IMR-90 (cell line): Measurements from ENCODE around the gene RELL1. TPM values are rescaled to one million over a fixed set of nuclear protein-coding genes. Genes with fewer than 3 reads are reported as not detected.

Experiments used
- ATAC-seq: fragments of 200-7000 bp; cut with Tn5 transposase; 2 replicates; pipeline ENCODE4 v1.9.1; 2020; ENCODE audit warnings: low read depth, mild to moderate bottlenecking, moderate library complexity
- BruUV-seq: library from RNA; stranded (reverse); fragments of 400-500 nt; replicated peaks from 2 replicates; lab custom pipeline; 2021; lab: Mats Ljungman, UMichigan
- CTCF ChIA-PET: fragments of 300-600 bp; formaldehyde crosslinking; extraction: SDS; loops from one replicate; lab custom pipeline; 2021; ENCODE audit warnings: antibody characterized with exemption; lab: Yijun Ruan, JAX
- POLR2A ChIA-PET: fragments of 300-600 bp; sonication (Branson Sonifier 250); formaldehyde crosslinking; loops from one replicate; lab custom pipeline; 2022; ENCODE audit warnings: antibody characterized with exemption; ENCODE audit not compliant: unreplicated experiment; lab: Charles Lee
- DNase-seq: peaks from one replicate; pipeline ENCODE4 v3.0.0; 2013
- H2AFZ ChIP-seq: replicated peaks from 2 replicates; pipeline ENCODE3; 2013; ENCODE audit warnings: low read length, mild to moderate bottlenecking; ENCODE audit not compliant: poor library complexity
- H2AK5ac ChIP-seq: 2 replicates; pipeline ENCODE4 v1.6.1; 2013; ENCODE audit warnings: low read depth, low read length, inconsistent platforms
- H2AK9ac ChIP-seq: replicated peaks from 2 replicates; pipeline ENCODE3; 2013; ENCODE audit warnings: mild to moderate bottlenecking, low read depth, low read length, moderate library complexity; ENCODE audit not compliant: poor library complexity
- H2BK120ac ChIP-seq: 2 replicates; pipeline ENCODE4 v1.6.1; 2013; ENCODE audit warnings: low read depth, low read length, inconsistent platforms
- H2BK15ac ChIP-seq: 3 replicates; pipeline ENCODE4 v1.6.1; 2013; ENCODE audit warnings: low read depth, low read length, inconsistent platforms
- H2BK20ac ChIP-seq: 2 replicates; pipeline ENCODE4 v1.6.1; 2013; ENCODE audit warnings: low read depth, mild to moderate bottlenecking, inconsistent platforms, low read length, moderate library complexity
- H2BK5ac ChIP-seq: 2 replicates; pipeline ENCODE4 v1.6.1; 2013; ENCODE audit warnings: mild to moderate bottlenecking, low read depth, low read length, inconsistent platforms; ENCODE audit not compliant: poor library complexity, severe bottlenecking
- H3K14ac ChIP-seq: replicated peaks from 2 replicates; pipeline ENCODE4 v1.6.1; 2013; ENCODE audit warnings: low read depth, low read length, inconsistent platforms
- H3K18ac ChIP-seq: 2 replicates; pipeline ENCODE4 v1.6.1; 2013; ENCODE audit warnings: low read depth, low read length, control low read depth
- H3K23ac ChIP-seq: 2 replicates; pipeline ENCODE4 v1.6.1; 2013; ENCODE audit warnings: low read depth, low read length, inconsistent platforms
- H3K27ac ChIP-seq: 2 replicates; pipeline ENCODE4 v1.5.1; 2013; ENCODE audit warnings: mild to moderate bottlenecking, control low read depth, low read length; ENCODE audit not compliant: insufficient read depth
- H3K27me3 ChIP-seq: 2 replicates; pipeline ENCODE4 v1.6.1; 2013; ENCODE audit warnings: low read length; ENCODE audit not compliant: control insufficient read depth, insufficient read depth
- H3K36me3 ChIP-seq: 2 replicates; pipeline ENCODE4 v1.6.1; 2013; ENCODE audit warnings: low read length, mixed read lengths; ENCODE audit not compliant: control insufficient read depth, insufficient read depth
- H3K4ac ChIP-seq: 2 replicates; pipeline ENCODE4 v1.6.1; 2013; ENCODE audit warnings: low read depth, low read length, inconsistent platforms
- H3K4me1 ChIP-seq: 2 replicates; pipeline ENCODE4 v1.6.1; 2013; ENCODE audit warnings: low read length, mixed read lengths; ENCODE audit not compliant: control insufficient read depth, insufficient read depth
- H3K4me2 ChIP-seq: 2 replicates; pipeline ENCODE4 v1.6.1; 2013; ENCODE audit warnings: low read depth, mild to moderate bottlenecking, control low read depth, low read length, moderate library complexity
- H3K4me3 ChIP-seq: 2 replicates; pipeline ENCODE4 v1.5.1; 2013; ENCODE audit warnings: low read depth, mild to moderate bottlenecking, control low read depth, low read length, moderate library complexity; ENCODE audit not compliant: insufficient read depth
- H3K56ac ChIP-seq: 2 replicates; pipeline ENCODE4 v1.6.1; 2013; ENCODE audit warnings: low read length, inconsistent platforms; ENCODE audit not compliant: insufficient read depth; ENCODE audit errors: extremely low read depth
- H3K79me1 ChIP-seq, 2 experiments: 2 replicates each; pipeline ENCODE4 v1.6.1; 2013; ENCODE audit warnings: low read length in 2 of 2, inconsistent platforms in 1 of 2, low read depth in 1 of 2
- H3K9ac ChIP-seq: 2 replicates; pipeline ENCODE4 v1.6.1; 2013; ENCODE audit warnings: low read depth, low read length, control low read depth
- H3K9me1 ChIP-seq: 2 replicates; pipeline ENCODE4 v1.6.1; 2013; ENCODE audit warnings: low read length, inconsistent platforms; ENCODE audit not compliant: insufficient read depth
- H3K9me3 ChIP-seq: 2 replicates; pipeline ENCODE4 v1.6.1; 2013; ENCODE audit warnings: low read length; ENCODE audit not compliant: control insufficient read depth, insufficient read depth
- H4K20me1 ChIP-seq: 2 replicates; pipeline ENCODE4 v1.6.1; 2013; ENCODE audit warnings: low read length, inconsistent platforms; ENCODE audit not compliant: insufficient read depth
- H4K5ac ChIP-seq: 2 replicates; pipeline ENCODE4 v1.6.1; 2013; ENCODE audit warnings: mild to moderate bottlenecking, low read depth, low read length, control low read depth
- H4K8ac ChIP-seq, 2 experiments: 2 replicates each; pipeline ENCODE4 v1.6.1; 2013; ENCODE audit warnings: low read depth in 2 of 2, low read length in 2 of 2, control low read depth in 1 of 2, inconsistent platforms in 1 of 2
- H4K91ac ChIP-seq: 2 replicates; pipeline ENCODE4 v1.6.1; 2013; ENCODE audit warnings: low read depth, low read length, inconsistent platforms; ENCODE audit not compliant: insufficient read depth
- BHLHE40 ChIP-seq: fragments of 150-350 bp; IDR thresholded peaks from 2 replicates; pipeline ENCODE4 v1.6.1; 2016; ENCODE audit warnings: mild to moderate bottlenecking, low read depth, low read length
- MAFK ChIP-seq: IDR thresholded peaks from 2 replicates; pipeline ENCODE4 v1.6.1; 2012; ENCODE audit warnings: low read depth, low read length, improper control_type of control experiment
- MXI1 ChIP-seq: IDR thresholded peaks from 2 replicates; pipeline ENCODE4 v1.6.1; 2012; ENCODE audit warnings: low read depth, mild to moderate bottlenecking, low read length, moderate library complexity, borderline replicate concordance
- NFE2L2 ChIP-seq: fragments of 150-350 bp; IDR thresholded peaks from 2 replicates; pipeline ENCODE4 v1.6.1; 2016; ENCODE audit warnings: low read depth, mild to moderate bottlenecking, low read length
- POLR2A ChIP-seq: IDR thresholded peaks from 2 replicates; pipeline ENCODE4 v1.6.1; 2012; ENCODE audit warnings: mild to moderate bottlenecking, low read depth, low read length
- RAD21 ChIP-seq: IDR thresholded peaks from 2 replicates; pipeline ENCODE4 v1.6.1; 2012; ENCODE audit warnings: low read length, improper control_type of control experiment
- WGBS, 2 experiments: methylation state at CpG; one replicate each; pipeline versions ENCODE4 v1.1.5 to v1.1.7; 2013; ENCODE audit warnings: missing lambda C conversion rate in 2 of 2; ENCODE audit not compliant: insufficient read length in 1 of 2; ENCODE audit errors: extremely low coverage in 2 of 2; 5-methylcytosine and 5-hydroxymethylcytosine counted together
- dilution Hi-C: fragments of 300-500 bp; cut with HindIII; formaldehyde crosslinking; loops from one replicate; pipeline ENCODE4 v1.14.3; 2018; ENCODE audit warnings: low sequenced_read_pairs; ENCODE audit not compliant: unreplicated experiment
- in situ Hi-C: fragments of 300-500 bp; cut with MboI; formaldehyde crosslinking; loops from 3 replicates; pipeline ENCODE4 v1.14.3; 2019; ENCODE audit warnings: low sequenced_read_pairs, inconsistent platforms, mixed read lengths
- intact Hi-C: fragments of 100-400 bp; cut with micrococcal nuclease; formaldehyde crosslinking; loops from 2 replicates; pipeline ENCODE4 v1.10.0; 2022
- polyA plus RNA-seq, 3 experiments: library from polyadenylated mRNA; depleted of rRNA; stranded (reverse); fragments of >200 nt; gene quantifications; 2 replicates each; pipeline ENCODE4 v1.2.3, GENCODE V29; 2012; ENCODE audit warnings: low replicate concordance in 1 of 3
- total RNA-seq: library from RNA; depleted of rRNA; stranded (reverse); fragments of >200 nt; gene quantifications from 2 replicates; pipeline ENCODE4 v1.2.3, GENCODE V29; 2012

RELL1 gene
- total and polyA plus RNA-seq, 2 of the 4 experiments (the other 2 are of a cell fraction) = 6.8 to 39.6 TPM

- no peak overlapping the region for H2BK120ac ChIP-seq
- H3K4me3 ChIP-seq = no peak overlapping the region
- no peaks in the 10 kb centered on the region for H3K27me3 ChIP-seq
- no peaks in the 10 kb centered on the region for H3K9me1 ChIP-seq
- no peak overlapping the region for H2AFZ ChIP-seq
- no peak overlapping the region for H3K27ac ChIP-seq
- no peak for TF ChIP-seq MXI1
- TF ChIP-seq POLR2A = no peak
- TF ChIP-seq NFE2L2 = no peak
- TF ChIP-seq RAD21 = no peak
- TF ChIP-seq BHLHE40 = no peak
- TF ChIP-seq MAFK = no peak
- H3K23ac ChIP-seq = no peak overlapping the region
- no peaks in the 10 kb centered on the region for H3K36me3 ChIP-seq
- no peaks in the 10 kb centered on the region for H4K20me1 ChIP-seq
- no peak overlapping the region for H3K4me2 ChIP-seq
- H3K4me1 ChIP-seq = no peaks in the 10 kb centered on the region
- ChIA-PET POLR2A (no interaction called here), CTCF (no interaction called here)
- intact Hi-C loops = no loop called here
- no peaks in the 10 kb centered on the region for H3K9me3 ChIP-seq
- ATAC-seq = no peak
- H4K5ac ChIP-seq = no peak overlapping the region
- H2AK9ac ChIP-seq = no peak overlapping the region
- no peak overlapping the region for H2BK20ac ChIP-seq
- H3K79me1 ChIP-seq = no peaks in the 10 kb centered on the region
- BruUV-seq = no TSS peak
- DNase-seq = no peak
- H3K9ac ChIP-seq = no peak overlapping the region
- H3K56ac ChIP-seq = no peak overlapping the region
- no peak overlapping the region for H2AK5ac ChIP-seq
- H3K4ac ChIP-seq = no peak overlapping the region
- WGBS, 2 experiments = 39% methylated on average over 3 of the region's 12 CpGs; no CpG with 5 or more reads in 1 of the 2 experiments
- H2BK15ac ChIP-seq = no peak overlapping the region
- no peak overlapping the region for H3K18ac ChIP-seq
- no peak overlapping the region for H3K14ac ChIP-seq
- no peak overlapping the region for H4K91ac ChIP-seq
- no peak overlapping the region for H2BK5ac ChIP-seq
- dilution Hi-C loops = no loop called here
- no peak overlapping the region for H4K8ac ChIP-seq
- in situ Hi-C loops = no loop called here
These were observed 90.1 kb downstream of the RELL1 start for GRCh38 chr4:37595875-37596680.
